RWPE2 (cell line): Measurements from ENCODE around the gene CIAO2B.

Source experiments
- ATAC-seq: fragments of 200-7000 bp; cut with Tn5 transposase; 3 replicates; pipeline ENCODE4 v1.9.1; 2021; ENCODE audit warnings: low read depth
- DNase-seq: peaks from one replicate; pipeline ENCODE4 v3.0.0-alpha.2; 2020; ENCODE audit warnings: low spot score
- H3K27ac ChIP-seq: fragments of 450-650 bp; 2 replicates; pipeline ENCODE4 v1.5.1; 2017; ENCODE audit warnings: mild to moderate bottlenecking; ENCODE audit not compliant: poor library complexity, severe bottlenecking
- H3K27me3 ChIP-seq: fragments of 250-450 bp; sonication (Bioruptor Pico); 2 replicates; pipeline ENCODE4 v1.5.1; 2021; ENCODE audit warnings: mild to moderate bottlenecking, moderate library complexity; ENCODE audit not compliant: insufficient read depth, poor library complexity, severe bottlenecking
- H3K36me3 ChIP-seq: fragments of 250-450 bp; sonication (Bioruptor Pico); 2 replicates; pipeline ENCODE4 v1.5.1; 2020; ENCODE audit warnings: low read depth, mild to moderate bottlenecking, moderate library complexity
- H3K4me1 ChIP-seq: fragments of 250-450 bp; sonication (Bioruptor Pico); 2 replicates; pipeline ENCODE4 v1.5.1; 2021; ENCODE audit warnings: mild to moderate bottlenecking, moderate library complexity; ENCODE audit not compliant: insufficient read depth, poor library complexity, severe bottlenecking
- H3K4me3 ChIP-seq: fragments of 250-450 bp; sonication (Bioruptor Pico); 2 replicates; pipeline ENCODE4 v1.5.1; 2021; ENCODE audit warnings: mild to moderate bottlenecking, moderate library complexity; ENCODE audit not compliant: severe bottlenecking
- H3K9me3 ChIP-seq: fragments of 250-450 bp; sonication (Bioruptor Pico); 2 replicates; pipeline ENCODE4 v1.5.1; 2021; ENCODE audit warnings: mild to moderate bottlenecking, moderate library complexity; ENCODE audit not compliant: severe bottlenecking
- TF ChIP-seq, protein P1 (sequence below): fragments of 450-650 bp; IDR thresholded peaks from one replicate; pipeline ENCODE4 v1.5.1; 2017; ENCODE audit warnings: mild to moderate bottlenecking, moderate library complexity; ENCODE audit not compliant: poor library complexity, severe bottlenecking

The CIAO2B gene

DNA sequence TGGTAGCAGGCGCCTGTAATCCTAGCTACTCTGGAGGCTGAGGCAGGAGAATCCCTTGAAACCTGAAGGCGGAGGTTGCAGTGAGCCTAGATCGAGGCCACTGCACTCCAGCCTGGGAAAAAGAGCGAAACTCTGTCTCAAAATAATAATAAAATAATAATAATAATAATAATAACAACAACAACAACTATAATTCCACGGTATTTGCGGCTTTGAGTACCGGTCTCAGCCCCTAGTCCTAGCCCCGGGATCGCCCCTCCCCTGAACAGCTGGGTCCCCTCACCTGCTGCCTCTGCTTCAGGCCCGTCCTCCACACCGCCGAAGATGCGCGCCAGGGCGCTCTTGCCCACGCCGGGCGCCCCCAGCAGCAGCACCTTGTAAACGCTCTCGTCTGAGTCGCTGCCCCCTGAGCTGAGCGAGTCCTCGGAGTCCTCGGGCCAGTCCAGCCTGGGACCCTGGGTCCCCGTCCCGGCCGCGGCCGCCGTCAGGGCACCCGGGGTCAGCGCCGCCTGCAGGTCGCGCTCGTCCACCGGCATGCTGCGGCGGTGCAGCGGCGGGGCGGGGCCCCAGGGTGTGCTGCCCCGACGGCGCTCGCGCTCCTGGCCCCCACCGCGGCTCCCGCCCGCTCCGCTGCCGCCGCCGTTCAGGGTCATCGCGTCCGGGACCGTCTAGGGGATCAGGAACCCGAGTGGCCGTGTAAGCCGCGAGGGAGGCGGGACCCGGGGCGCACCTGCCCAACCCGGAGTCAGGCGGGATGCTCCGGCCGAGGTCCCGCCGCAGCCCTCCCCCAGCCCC is 9.5 kb downstream of the CIAO2B start:
- no peak overlapping the region for H3K27ac ChIP-seq
- H3K9me3 ChIP-seq, result no peaks in the 10 kb centered on the region
- H3K36me3 ChIP-seq, result no peaks in the 10 kb centered on the region
- TF ChIP-seq, protein P1, sequence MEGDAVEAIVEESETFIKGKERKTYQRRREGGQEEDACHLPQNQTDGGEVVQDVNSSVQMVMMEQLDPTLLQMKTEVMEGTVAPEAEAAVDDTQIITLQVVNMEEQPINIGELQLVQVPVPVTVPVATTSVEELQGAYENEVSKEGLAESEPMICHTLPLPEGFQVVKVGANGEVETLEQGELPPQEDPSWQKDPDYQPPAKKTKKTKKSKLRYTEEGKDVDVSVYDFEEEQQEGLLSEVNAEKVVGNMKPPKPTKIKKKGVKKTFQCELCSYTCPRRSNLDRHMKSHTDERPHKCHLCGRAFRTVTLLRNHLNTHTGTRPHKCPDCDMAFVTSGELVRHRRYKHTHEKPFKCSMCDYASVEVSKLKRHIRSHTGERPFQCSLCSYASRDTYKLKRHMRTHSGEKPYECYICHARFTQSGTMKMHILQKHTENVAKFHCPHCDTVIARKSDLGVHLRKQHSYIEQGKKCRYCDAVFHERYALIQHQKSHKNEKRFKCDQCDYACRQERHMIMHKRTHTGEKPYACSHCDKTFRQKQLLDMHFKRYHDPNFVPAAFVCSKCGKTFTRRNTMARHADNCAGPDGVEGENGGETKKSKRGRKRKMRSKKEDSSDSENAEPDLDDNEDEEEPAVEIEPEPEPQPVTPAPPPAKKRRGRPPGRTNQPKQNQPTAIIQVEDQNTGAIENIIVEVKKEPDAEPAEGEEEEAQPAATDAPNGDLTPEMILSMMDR, result peak; percentile 50
- DNase-seq, result no peak
- peak overlapping the region; percentile 19 for H3K4me3 ChIP-seq
- peaks cover 18% of the 10 kb centered on the region for H3K4me1 ChIP-seq
- peaks cover 20% of the 10 kb centered on the region for H3K27me3 ChIP-seq
- peak; percentile 28; the same call in 2 of the 3 replicates for ATAC-seq

DNA sequence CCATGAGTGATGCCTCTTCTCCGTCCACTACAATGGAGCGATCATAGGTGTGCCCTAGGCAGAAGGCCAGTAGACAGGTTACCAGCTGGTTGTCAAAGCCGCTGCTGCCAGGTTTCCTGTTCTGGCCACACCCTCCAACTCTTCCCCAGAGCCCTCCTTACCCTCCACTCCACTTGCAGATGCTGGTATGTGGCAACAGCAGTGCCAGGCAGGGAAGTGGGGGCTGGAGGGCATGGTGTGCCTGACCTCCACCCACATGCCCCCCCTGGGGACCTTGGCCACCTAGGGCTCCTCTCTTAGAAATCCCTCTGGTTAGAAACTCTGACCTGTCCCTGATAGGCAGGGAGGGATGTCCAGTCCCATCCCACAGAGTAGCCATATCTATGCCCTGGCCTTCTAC is 10.3 kb downstream of the CIAO2B start:
- peaks cover 20% of the 10 kb centered on the region for H3K27me3 ChIP-seq
- no peaks in the 10 kb centered on the region for H3K36me3 ChIP-seq
- no peak overlapping the region for H3K4me3 ChIP-seq
- no peaks in the 10 kb centered on the region for H3K9me3 ChIP-seq
- no peak overlapping the region for H3K27ac ChIP-seq
- no peak for DNase-seq
- H3K4me1 ChIP-seq, result peaks cover 18% of the 10 kb centered on the region
- no peak for ATAC-seq
- TF ChIP-seq, protein P1, result no peak

GRCh38 chr16:66923247-66923731 is 10.9 kb downstream of the CIAO2B start:
- H3K4me1 ChIP-seq, result peaks cover 15% of the 10 kb centered on the region
- DNase-seq, result no peak
- peaks cover 20% of the 10 kb centered on the region for H3K27me3 ChIP-seq
- TF ChIP-seq, protein P1, result no peak
- no peaks in the 10 kb centered on the region for H3K9me3 ChIP-seq
- no peak overlapping the region for H3K4me3 ChIP-seq
- ATAC-seq, result no peak
- H3K36me3 ChIP-seq, result no peaks in the 10 kb centered on the region
- no peak overlapping the region for H3K27ac ChIP-seq

DNA sequence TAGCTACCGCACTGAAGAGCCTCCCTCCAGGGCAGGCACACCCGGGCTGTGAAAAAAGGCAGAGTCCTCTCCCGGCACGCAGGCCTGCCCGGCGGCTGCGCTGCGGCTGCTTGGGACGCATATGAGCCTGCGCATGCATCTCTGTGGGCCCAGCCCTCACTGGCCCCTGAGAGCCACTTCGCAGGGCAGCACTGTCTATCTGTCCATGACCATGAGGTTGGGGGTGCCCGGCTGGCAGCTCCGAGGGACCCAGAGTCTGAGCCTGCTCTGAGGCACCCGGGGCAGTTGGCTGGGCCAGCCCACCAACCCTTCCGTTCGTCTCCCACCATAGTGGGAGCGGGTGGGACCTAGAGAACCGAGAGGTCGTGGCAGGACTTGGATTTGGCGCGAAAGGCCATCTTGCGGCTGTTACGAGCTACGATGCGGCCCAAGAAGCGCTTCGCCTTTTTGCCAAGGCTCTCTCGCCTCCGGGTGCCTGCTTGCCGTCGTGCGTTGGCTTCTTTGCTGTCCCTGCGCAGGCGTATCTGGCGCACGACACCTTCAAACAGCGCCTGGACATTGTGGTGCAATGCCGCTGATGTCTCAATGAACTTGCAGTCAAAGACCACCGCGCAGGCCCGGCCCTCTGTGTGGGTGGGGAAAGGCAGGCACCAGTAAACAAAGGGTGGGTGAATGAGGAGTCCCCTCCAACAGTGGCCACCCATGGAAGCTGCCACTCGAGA is 12.3 kb downstream of the CIAO2B start:
- ATAC-seq, result no peak
- TF ChIP-seq, protein P1, result no peak
- H3K27me3 ChIP-seq, result peaks cover 20% of the 10 kb centered on the region

More for the DNA sequence above, 12.3 kb downstream of the CIAO2B start:
- H3K4me1 ChIP-seq, result peaks cover under 1% of the 10 kb centered on the region
- H3K9me3 ChIP-seq, result no peaks in the 10 kb centered on the region
- H3K36me3 ChIP-seq, result no peaks in the 10 kb centered on the region
- DNase-seq, result no peak
- no peak overlapping the region for H3K27ac ChIP-seq
- no peak overlapping the region for H3K4me3 ChIP-seq
